ENCODE data around the gene GORAB. TPM values are rescaled to one million over a fixed set of nuclear protein-coding genes. Genes with fewer than 3 reads are reported as not detected.

The GORAB gene
- total RNA-seq, 4 donors from 2014 or later = 3.3 to 11.8 (median 5.7) TPM

- WGBS, 2 donors = 56 to 67% methylated on average over 2 of the region's 2 CpGs
- no peaks in the 10 kb centered on the region for H3K27me3 ChIP-seq
- no peaks in the 10 kb centered on the region for H3K36me3 ChIP-seq
- H3K4me3 ChIP-seq = no peak overlapping the region
- intact Hi-C loops (cut with DNase I) = no loop called here
- TF ChIP-seq CTCF (IDR thresholded peaks at IDR 0.05) (no peak), POLR2A (IDR thresholded peaks at IDR 0.05) (no peak)
- H3K27ac ChIP-seq = no peak overlapping the region
- no peaks in the 10 kb centered on the region for H3K4me1 ChIP-seq
- no peaks in the 10 kb centered on the region for H3K9me3 ChIP-seq
- no peak for DNase-seq
Measured at GRCh38 chr1:170495006-170495405, 37.0 kb upstream of the GORAB start.

DNA sequence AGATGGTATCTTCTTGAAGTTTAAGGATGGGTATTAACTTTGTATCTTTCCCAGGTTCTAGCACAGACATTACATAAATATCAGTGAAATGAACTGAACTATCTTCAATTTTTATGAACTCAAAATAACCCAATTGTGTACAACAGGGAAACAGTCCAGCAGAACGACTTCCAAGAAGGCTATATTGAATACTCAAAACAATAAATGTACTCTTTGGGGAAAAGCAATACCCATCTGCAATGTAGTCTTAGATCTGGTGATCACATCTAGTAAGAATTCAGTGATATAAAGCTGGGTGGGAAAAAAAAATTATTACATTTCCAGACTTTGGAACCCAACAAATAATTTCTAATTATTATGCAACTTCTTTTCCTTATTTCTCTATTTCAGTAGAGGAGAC is 33.1 kb upstream of the GORAB start:
- no peak for DNase-seq
- Histone ChIP-seq H3K27ac (no peak overlapping the region), H3K27me3 (no peaks in the 10 kb centered on the region), H3K36me3 (no peaks in the 10 kb centered on the region), H3K4me3 (no peak overlapping the region), H3K4me1 (no peaks in the 10 kb centered on the region), H3K9me3 (no peaks in the 10 kb centered on the region)
- intact Hi-C loops (cut with DNase I) = no loop called here
- TF ChIP-seq POLR2A (IDR thresholded peaks at IDR 0.05) = no peak
- TF ChIP-seq CTCF (IDR thresholded peaks at IDR 0.05) = no peak
- 8 to 26% methylated on average over 1 of the region's 1 CpG for WGBS, 2 donors

DNA sequence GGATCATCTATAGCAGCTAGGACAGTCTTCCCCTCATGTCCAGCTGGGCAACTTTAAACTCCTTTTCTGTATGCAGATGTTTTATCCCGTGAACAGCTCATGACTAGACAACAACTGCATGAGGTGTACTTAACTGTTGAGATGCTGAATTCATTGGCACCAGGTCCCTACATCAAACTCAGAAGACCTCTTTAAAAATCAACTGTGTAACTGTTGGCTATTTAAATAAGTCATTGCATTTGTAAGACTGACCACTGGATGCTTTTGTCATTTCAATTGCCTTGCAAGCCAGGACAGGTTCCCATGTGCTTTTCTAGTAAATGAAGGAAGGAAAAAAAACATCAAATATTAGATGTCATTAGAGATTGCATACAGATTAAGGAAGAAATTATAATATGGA is 28.3 kb upstream of the GORAB start:
- Histone ChIP-seq H3K27me3 (no peaks in the 10 kb centered on the region), H3K4me1 (no peaks in the 10 kb centered on the region), H3K36me3 (no peaks in the 10 kb centered on the region), H3K27ac (no peak overlapping the region), H3K9me3 (no peaks in the 10 kb centered on the region), H3K4me3 (no peak overlapping the region)
- WGBS, 2 donors = 21 to 25% methylated on average over 1 of the region's 1 CpG
- no peak for DNase-seq
- intact Hi-C loops (cut with DNase I) = no loop called here
- TF ChIP-seq CTCF (IDR thresholded peaks at IDR 0.05) (no peak), POLR2A (IDR thresholded peaks at IDR 0.05) (no peak)

- WGBS, 2 donors = 82 to 84% methylated on average over 1 of the region's 1 CpG
- TF ChIP-seq POLR2A (IDR thresholded peaks at IDR 0.05) = no peak
- TF ChIP-seq CTCF (IDR thresholded peaks at IDR 0.05) = no peak
- no peak for DNase-seq
- Histone ChIP-seq H3K36me3 (no peaks in the 10 kb centered on the region), H3K9me3 (no peaks in the 10 kb centered on the region), H3K27me3 (no peaks in the 10 kb centered on the region), H3K4me3 (no peak overlapping the region), H3K27ac (no peak overlapping the region), H3K4me1 (no peaks in the 10 kb centered on the region)
- intact Hi-C loops (cut with DNase I) = no loop called here
Measured at GRCh38 chr1:170510163-170510562, 21.8 kb upstream of the GORAB start.

DNA sequence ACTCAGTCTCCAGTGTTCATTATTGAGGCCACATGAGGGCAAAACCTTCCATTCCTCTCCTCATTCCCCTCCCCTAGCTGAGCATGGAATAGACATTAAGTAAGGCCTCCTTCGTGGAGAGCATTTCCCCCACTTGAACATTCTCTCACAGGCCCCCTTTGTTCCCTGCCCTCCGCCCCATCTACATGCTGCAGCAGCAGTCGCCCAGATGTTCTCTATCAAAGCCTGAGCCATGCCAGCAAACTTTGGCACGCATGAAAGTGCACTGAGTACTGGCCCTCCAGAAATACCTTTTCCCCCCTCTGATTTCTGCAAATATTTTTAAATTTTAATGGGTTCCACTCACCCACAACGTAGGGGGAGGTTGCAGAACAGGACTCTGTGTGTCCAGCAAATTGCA is 20.9 kb upstream of the GORAB start:
- no peaks in the 10 kb centered on the region for H3K36me3 ChIP-seq
- WGBS, 2 donors = 62 to 70% methylated on average over 4 to 5 of the region's 5 CpGs
- TF ChIP-seq CTCF (IDR thresholded peaks at IDR 0.05) (no peak), POLR2A (IDR thresholded peaks at IDR 0.05) (no peak)
- no peaks in the 10 kb centered on the region for H3K27me3 ChIP-seq
- no peak overlapping the region for H3K27ac ChIP-seq
- DNase-seq = no peak
- intact Hi-C loops (cut with DNase I) = no loop called here
- no peaks in the 10 kb centered on the region for H3K4me1 ChIP-seq
- no peak overlapping the region for H3K4me3 ChIP-seq
- H3K9me3 ChIP-seq = no peaks in the 10 kb centered on the region

Data from esophagus squamous epithelium (tissue), 5 donors.